NAMALWA (cell line): Measurements from ENCODE around the gene KRT14.
"Not testable (repeated sequence)": the region's sequence is repeated elsewhere in the genome, so short reads cannot be mapped to it uniquely, and the experiment has no call there.

ENCODE experiments used
- DNase-seq: peaks from one replicate; pipeline ENCODE4 v3.0.0-alpha.2; 2015; ENCODE audit warnings: low spot score

KRT14 gene

DNA sequence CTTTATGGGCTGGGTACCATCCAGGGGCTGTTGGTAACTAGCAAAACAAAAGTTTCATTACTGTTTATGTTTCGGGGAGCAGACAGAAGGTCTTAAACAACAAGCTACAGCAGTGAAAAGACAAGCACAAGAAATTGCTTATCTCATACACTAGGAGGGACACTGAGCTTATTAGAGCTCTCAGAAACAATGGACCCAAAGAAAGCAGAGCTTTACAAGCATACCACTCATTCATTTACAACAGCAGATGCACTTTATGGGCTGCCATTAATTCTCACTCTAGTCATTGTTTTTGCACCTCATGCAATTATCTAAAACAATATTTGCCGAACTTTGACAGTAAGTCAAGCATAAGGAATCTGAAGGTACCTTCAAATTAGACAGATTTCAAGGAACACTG is 15.8 kb upstream of the KRT14 start:
- no peak for DNase-seq

DNA sequence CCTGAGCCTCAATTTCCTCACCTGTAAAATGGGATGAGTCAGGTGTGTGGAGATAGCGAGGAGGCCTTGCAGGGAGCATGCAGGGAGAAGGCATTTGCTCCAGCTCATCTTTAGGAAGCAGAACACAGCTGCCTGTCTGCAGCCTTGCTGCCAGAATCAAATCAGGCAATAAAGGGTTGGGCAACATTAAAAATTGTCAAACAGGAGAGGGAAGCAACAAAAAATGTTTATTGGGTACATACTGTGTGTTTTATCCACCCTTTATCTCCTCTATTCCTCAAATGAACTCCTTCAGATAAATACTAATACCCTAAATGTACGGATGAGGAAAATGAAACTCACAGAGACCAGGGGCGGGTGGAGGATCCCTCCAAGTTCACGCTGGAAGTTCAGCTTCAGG is 13.6 kb upstream of the KRT14 start:
- no peak for DNase-seq

DNA sequence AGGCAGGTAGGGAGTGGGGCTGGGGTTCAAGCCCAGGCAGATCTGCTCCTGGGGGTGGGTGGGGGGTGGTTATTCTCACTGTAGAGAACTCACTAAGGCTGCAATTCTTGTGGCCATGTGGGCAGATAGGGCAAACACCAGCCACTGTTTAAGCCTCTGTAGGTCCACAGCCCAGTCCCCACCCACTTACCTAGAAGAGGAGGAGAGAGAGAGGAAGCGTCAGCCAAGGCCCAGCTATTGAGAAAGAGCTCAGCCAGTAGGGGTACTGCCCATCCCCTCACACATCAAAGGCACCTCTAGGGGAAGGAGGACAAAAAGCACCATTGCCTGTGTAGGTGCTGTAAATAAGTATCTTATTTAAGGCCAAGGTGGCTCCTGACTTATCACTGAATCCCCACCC is 13.0 kb upstream of the KRT14 start:
- no peak for DNase-seq

DNA sequence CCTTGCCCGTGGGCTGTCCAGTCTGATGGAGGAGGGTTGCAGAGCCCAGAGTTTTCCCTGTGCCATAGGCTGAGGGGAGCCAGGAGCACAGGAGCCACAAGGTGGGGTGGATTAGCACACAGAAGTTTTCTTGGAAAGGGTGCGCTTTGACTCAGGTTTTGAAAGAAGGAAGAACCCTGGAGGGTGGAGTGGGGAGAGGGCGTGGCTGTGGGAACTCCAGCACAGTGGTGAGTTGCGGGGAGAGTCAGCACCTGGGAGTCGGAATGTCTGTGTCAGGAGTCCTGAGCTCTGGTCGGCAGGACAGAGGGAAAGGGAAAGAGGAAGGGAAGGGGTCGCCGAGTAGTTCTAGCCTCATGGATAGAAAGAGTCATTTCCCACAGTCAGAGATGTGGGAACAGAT is 8.9 kb upstream of the KRT14 start:
- DNase-seq, result no peak

DNA sequence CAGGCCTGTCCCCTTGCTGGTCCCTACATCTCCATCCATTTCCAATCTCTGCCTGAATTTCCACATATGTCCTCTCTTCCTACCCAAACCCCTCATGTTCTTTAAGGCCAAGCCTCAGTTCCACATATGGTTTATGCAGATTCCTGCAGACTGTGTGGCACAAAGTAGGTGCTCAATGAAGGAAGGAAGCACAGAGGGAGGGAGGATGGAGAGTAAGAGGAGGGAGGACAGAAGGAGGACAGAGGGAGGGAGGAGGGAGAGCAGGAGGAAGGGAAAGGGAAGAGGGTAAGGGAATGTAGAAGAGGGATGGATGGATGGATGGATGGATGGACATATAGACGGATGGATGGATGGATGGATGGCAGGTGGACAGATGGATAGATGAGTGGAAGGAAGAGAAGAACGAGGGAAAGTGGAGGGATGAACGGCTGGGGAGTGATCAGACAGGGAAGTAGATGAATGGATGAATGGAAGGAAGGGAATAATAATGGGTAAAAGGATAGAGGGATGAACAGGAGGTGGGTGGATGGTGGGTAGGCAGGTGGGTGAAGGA is 7.7 kb upstream of the KRT14 start:
- DNase-seq, result no peak

DNA sequence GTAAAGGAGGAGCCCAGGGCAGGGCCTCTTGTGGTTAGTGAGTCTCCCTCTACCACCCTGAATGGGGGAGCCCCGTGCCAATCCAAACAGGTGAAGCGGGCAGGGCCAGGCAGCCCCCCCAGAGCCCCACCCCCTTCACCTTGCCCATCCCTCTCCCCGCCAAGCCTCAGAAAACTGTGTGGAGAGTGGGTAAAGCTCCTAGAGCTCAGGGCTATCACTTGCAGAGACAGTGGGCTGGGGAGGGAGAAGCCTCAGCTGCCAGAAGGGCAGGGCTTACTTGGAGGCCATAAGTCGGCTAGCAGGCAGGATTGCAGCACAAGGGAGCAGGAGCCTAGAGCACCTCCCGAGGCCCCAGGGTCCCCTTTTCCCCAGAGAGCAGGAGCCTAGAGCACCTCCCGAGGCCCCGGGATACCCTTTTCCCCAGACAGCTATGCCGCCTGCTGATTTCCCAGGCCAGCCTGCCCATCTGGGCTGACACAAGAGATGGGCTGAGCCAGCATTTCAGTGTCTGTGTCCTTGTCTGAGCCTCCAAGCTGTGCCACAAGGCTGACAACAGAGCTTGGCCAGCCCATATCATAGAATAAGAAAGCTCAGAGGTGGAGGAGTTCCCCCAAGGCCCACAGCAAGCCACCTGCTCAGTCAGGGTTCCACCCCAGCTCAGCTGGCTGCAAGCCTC is 6.7 kb upstream of the KRT14 start:
- DNase-seq, result no peak

DNA sequence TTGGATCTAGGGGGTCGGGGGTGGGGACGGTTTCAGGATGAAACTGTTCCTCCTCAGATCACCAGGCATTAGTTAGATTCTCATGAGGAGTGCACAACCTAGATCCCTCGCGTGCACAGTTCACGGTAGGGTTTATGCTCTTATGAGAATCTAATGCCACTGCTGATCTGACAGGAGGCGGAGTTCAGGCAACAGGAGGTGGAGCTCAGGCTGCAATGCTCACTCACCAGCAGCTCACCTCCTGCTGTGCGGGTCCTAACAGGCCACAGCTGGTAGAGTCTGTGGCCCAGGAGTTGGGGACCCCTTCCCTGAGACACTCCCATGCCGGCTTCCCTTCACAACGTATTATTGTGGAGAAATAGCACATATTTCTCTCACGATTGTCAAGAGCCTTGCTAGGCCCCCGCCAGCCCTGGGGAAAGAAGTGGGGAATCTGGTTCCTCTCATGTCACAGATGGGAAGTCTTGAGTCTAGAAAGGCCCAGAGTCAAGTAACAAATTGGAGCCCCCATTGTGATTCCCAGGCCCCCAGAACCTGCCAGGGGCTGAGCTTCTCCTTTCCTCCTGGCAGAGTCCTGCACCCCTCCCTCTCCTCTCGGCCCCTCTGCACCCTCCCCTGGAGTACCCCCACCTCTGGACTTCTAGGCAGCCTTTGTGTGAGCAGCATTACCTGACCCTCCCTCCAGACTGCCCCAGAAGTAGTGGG is 6.1 kb upstream of the KRT14 start:
- DNase-seq, result no peak

DNA sequence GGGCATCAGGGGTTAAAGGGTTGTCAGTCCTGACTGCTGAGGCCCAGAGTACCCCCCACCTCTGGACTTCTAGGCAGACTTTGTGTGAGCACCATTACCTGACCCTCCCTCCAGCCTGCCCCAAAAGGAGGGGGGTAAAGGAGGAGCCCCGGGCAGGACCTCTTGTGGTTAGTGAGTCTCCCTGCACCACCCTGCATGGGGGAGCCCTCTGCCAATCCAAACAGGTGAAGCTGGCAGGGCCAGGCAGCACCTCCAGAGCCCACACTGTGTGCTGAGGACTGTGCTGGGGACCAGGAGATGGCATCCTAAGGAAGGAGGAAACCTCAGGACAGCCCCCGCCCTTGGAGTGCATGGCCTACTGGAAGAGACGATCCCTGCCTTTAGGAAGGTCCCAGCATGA is 2.6 kb upstream of the KRT14 start:
- no peak for DNase-seq

DNA sequence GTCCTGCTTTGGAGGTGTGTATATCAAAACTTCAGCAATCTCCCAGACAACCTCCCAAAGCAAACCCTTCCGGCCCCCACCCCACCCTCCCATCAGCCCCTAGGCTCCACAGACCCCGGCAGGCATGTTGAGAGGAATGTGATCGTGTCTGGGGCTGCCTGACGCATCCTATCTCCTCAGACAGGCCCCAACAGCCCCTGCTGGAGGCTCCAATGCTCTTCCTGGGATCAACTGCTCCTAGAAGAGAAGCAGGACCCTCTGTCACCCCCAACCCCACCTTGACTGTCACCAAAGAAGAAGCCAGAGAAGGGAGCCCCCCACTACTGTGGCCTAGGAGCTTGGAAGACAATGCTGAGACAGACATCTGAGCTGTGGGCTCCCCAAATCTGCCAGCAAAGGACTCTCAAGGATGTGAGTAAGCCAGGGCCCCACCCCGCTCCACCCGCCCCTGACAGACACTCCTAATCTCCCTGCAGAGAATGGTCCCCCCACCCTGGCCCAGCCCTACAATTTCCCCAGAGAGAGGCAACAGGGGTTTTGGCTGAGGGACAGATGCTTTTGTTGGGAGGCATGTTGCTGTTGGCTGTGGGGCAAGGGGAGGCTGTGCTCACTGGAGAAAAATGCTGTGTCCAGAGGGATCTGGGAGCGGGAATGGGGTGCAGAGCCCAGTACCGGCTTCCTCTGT is 1.6 kb upstream of the KRT14 start:
- no peak for DNase-seq

DNA sequence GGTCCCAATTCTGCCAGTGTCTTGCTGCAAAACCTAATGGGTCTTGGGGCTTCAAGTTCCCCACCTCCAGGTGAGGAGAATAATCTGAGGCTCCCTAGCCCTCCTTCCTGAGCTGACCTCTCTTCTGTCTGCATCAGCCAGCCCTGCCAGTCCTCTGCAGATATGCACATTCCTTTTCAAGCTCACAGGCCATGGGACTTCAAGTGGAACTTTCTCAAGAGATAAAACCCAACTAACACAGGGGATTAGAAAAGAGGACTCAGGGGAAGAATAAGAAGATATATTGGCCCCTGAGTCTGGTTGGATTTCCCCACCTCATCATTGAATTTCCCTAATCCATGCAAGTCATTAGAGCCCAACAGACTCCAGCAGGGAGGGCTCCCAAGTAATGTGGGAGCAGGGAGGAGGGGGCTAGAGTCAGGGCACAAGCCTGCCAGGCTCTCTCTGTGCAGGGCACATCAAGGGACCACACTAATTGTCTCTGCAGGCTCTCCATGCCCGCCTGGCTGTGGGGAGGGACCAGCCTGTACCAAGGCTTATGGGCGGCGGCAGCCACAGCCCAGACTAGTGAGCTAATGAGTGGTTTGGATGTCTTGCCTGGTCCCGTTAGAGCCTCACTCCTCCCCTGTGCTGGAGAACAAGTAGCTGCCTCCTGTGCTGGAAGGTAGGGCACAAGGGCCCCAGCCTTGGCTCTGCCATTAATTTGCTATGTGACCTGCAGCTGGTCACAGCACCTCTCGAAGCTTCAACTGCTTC is 1.2 kb downstream of the KRT14 start:
- DNase-seq, result no peak

DNA sequence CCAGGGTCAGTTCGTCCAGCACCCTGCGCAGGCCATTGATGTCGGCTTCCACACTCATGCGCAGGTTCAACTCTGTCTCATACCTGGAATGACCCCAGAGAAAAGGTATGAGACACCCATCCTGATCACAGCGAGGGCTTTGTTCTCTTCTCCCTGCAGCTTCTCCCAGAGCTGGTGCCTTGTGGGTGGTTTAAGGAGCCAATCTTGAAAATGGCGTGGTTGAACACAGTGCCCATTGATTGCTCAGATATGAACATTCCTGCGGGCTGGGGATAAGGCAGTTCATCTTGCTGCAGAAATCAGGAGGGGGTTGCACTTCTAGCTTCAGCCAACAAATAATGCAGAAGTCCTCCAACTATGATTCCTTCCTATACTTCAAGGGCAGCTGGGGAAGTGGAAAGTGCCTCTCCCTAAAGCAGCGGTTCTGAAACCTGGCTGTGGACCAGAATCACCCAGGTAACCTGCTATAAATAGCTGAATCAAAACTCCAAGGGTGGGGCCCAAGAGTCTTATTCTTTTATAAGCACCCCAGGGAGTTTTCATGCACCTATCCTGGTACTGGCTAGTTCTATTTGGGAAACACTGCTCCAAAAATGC is 2.3 kb downstream of the KRT14 start:
- DNase-seq, result not testable (repeated sequence)

DNA sequence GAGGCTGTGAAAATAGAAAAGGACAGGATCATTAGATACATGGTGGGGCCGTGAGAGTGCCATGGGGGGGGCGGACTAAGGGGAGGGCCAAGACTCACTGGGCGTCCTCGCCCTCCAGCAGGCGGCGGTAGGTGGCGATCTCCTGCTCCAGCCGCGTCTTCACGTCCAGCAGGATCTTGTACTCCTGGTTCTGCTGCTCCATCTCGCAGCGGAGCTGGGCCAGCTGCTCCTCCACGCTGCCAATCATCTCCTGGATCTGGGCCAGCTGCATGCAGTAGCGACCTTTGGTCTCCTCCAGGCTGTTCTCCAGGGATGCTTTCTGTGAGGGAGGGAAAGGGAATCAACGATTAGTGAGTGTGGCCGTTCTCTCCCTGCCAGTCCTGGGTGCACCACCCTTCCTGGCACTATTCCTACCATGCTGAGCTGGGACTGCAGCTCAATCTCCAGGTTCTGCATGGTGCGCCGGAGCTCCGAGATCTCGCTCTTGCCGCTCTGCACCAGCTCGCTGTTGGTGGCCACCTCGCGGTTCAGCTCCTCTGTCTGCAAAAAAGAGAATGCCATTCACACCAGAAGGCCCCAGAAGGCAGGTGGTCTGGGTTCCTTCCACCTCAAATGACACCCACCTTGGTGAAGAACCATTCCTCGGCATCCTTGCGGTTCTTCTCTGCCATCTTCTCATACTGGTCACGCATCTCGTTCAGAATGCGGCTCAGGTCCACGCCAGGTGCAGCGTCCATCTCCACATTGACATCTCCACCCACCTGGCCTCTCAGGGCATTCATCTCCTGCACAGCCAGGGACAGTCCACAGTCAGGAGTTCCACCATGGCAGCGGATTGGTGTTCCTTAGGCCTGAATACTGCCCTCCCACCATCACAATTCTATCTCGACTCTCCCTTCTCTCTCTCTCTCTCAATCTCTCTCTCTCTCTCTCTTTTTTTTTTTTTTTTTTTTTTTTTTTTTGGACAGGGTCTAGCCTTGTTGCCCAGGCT is 3.3 kb downstream of the KRT14 start:
- DNase-seq, result no peak

DNA sequence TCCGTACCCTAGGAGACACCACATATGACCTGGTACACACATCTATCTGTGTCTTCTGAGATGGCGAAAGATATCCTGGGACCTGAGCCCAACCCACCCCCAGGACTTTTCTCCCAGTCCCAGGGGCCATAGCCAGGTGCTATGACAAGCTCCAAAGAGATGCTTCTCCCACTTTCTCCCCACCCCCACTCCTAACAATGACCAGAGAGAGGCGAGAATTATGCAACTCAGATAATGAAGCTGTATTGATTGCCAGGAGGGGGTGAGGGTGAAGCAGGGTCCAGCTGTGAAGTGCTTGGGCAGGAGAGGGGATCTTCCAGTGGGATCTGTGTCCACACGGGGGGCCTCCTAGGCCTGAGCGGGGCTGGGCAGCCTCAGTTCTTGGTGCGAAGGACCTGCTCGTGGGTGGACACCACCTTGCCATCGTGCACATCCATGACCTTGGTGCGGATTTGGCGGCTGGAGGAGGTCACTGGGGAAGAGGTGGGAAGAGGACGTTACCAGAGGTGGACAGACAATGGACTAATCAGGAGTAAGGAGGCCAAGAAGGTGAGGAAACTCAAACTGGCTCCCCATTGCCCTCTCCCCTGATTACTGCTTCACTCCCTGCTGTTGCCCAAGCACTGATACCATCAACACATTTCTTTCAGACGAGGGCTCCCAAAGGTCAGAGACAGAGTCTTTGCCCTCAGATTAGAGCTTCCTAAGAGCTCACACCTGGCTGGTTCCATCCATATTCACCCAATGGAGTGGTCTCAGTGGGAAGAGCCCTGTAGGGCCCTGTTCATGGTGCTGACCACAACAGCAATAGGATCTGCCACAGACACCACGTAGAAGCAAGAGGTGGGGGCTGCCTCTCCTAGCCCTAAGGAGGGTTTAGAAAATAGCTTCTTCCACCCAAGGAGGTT is 4.4 kb downstream of the KRT14 start:
- DNase-seq, result not testable (repeated sequence)

DNA sequence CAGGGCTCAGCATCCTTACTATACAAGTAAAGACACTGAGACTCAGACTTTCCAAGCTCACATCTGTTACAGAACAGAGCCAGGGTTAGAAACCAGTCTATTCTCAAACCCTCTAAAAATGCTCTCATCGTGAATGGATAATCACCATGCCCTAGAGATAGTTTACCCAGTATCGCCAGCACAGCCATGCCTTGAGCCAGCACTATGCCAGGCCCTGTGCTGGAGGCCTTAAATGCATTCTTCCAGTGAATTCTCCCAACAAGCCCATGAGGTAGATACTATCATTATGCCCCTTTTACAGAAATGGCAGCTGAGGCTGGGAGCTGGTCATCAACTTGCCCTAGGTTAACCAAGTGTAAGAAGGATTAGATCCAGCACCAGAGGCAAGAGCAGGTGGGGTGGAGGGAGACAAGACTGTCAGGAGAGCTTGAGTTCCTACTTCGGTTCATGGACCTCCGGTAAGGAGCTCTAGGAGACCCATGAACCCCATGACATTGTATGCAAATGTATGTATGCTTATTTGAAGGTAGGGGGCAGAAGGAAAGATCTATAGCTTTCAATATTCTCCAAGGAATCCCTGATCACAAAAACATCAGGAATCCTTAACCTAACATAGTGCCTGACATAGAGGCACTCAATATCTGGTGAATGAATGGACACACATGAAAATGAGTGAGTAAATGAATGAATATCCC is 5.2 kb downstream of the KRT14 start:
- no peak for DNase-seq

DNA sequence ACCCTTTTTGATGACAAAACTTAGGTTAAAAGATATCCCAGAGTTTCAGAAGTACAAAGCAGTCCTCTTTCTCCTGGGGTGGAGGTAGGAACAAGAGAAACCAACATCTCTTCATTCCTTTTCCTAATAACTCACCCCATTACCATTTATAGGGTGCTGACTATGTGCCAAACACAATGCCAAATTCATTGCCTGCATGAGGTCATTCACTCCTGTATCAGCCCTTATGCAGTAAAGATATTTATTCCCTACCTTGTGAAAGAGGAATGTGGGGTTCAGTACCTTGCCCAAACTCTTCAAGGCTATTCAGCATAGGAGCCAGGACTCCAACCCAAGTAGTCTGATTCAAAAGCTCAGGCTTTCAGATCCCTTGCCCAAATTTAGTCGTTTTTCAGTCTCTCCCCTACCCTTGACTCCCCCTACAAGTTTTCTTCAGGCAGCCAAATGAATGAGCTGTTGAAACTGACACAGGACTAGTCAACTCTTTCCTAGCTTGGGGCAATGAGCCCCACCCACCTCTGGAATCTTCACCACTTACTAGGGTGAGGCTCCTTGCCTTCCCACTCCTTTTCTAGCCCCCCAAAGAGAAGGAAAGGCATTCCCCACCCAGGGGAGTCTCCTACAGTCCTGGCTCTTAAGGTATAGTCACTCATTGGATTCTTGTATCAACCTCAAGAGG is 5.9 kb downstream of the KRT14 start:
- no peak for DNase-seq

DNA sequence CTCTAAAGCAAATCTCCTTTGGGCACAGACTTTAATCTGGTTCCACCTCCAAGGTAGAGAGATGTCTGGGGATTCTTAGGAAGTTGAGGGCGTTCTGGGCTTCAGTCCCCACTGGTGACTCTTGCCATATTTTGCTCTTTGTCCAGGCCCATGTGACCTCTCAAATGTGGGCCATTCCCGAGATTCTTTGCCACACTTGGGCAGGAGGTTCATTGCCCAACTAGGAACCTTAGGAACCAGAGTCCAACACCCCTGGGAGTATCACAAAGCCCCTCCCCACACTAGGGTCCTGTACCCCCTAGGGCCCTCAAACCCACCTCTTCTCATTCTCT is 6.5 kb downstream of the KRT14 start:
- DNase-seq, result no peak

DNA sequence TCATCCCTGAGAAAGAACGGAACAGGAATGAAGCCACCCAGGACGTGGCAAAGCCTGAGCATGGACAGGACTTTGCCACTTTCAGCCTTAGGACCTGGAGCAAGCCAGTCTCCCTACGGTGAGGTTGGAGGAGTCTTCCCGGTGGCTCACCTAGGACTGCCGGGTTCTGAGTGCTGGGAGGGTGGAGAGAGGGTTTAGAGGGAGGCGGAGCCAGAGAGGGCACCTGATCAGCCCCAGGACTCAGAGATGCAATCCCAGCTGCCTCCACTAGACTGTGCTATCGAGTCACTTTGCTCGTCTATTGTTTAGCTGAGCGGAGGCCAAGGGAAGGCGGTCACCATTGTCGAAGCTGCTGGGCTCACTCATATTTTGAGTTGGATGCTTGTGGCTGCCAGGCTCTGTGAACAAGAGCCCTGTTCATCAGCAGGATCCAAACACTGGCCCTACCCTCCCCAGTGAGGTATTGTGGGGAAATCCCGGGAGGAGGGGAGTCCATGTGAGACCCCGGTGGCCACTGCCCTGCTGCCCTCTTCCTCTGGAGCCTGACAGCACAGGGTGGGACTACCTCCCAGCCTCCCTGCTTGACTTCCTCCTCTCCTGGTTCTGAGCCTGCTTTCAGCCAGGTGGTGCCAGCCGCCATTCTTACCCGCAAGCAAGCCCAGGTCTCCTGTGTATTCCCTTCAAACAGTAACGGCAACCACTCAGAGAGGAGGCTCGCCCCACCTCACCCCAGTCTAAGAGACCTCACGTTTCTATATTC is 7.0 kb downstream of the KRT14 start:
- DNase-seq, result peak; percentile 84

DNA sequence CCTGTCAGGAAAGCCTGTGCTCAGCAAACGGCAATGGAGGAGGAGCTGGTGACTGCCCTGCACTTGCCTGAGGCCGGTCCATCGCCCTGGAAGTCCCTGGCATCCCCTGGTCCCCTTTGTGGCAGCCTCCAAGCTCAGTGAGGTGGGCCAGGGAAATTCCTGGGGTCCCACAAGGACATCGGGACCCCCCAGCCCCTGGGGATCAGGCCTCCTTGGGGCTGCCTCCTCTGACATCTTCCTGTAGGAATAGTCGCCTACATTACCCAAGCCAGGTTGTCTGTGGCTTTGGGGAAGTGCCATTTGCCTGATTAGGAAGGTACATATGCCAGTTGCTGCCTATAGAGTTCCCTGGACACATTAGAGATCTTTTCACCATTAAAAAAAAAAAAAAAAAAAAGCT is 7.7 kb downstream of the KRT14 start:
- no peak for DNase-seq
